ENCODE measurements around the gene OR8H1. TPM values are rescaled to one million over a fixed set of nuclear protein-coding genes. Genes with fewer than 3 reads are reported as not detected.
A peak's percentile ranks its signal among the peaks of the same experiment; 100 is the strongest.

The OR8H1 gene
- not detected in 2 replicates for total RNA-seq
- polyA plus RNA-seq: not detected in 2 replicates

GRCh38 chr11:56292154-56292553 is at the start of gene OR8H1:
TSS of gene OR8H1 (minus strand) at chr11:56292254. CDS start at chr11:56291062, 1,192 bp downstream.
- H3K9me3 ChIP-seq (ENCODE audit: low read depth): no peaks in the 10 kb centered on the region
- no peak within 1 kb of the TSS for H3K4me3 ChIP-seq
- DNase-seq (ENCODE audit: low spot score): no peak
- WGBS (ENCODE audit: low lambda C conversion rate, missing lambda C conversion rate): 82% methylated on average over 2 of the region's 2 CpGs
- no peaks in the 10 kb centered on the region for H3K4me1 ChIP-seq (ENCODE audit: insufficient read depth)
- H3K79me2 ChIP-seq: no peaks in the 10 kb centered on the region
- H3K36me3 ChIP-seq (replicated peaks; ENCODE audit: insufficient read depth, low read depth): no peaks in the 10 kb centered on the region
- no peak for TF ChIP-seq EZH2phosphoT487 (IDR thresholded peaks at IDR 0.05; ENCODE audit: low read depth, severe bottlenecking, unreplicated experiment)
- TF ChIP-seq CTCF (IDR thresholded peaks at IDR 0.05; ENCODE audit: poor library complexity): no peak
- no peak for TF ChIP-seq EZH2 (IDR thresholded peaks at IDR 0.05; ENCODE audit: borderline replicate concordance)
- no peaks in the 10 kb centered on the region for H3K9me2 ChIP-seq (replicated peaks; ENCODE audit: insufficient read depth)
- H3K27ac ChIP-seq: no peak within 1 kb of the TSS
- no peaks in the 10 kb centered on the region for H4K20me1 ChIP-seq (ENCODE audit: insufficient read depth, poor library complexity, severe bottlenecking)
- H3K27me3 ChIP-seq: no peaks in the 10 kb centered on the region
- H2AFZ ChIP-seq: no peak within 1 kb of the TSS
- no peak within 1 kb of the TSS for H3K4me2 ChIP-seq

- Histone ChIP-seq H3K27ac (no peak overlapping the region), H3K79me2 (no peaks in the 10 kb centered on the region), H3K36me3 (replicated peaks; ENCODE audit: insufficient read depth, low read depth) (no peaks in the 10 kb centered on the region), H3K4me3 (no peak overlapping the region), H4K20me1 (ENCODE audit: insufficient read depth, poor library complexity, severe bottlenecking) (no peaks in the 10 kb centered on the region), H2AFZ (no peak overlapping the region), H3K9me3 (ENCODE audit: low read depth) (no peaks in the 10 kb centered on the region), H3K27me3 (no peaks in the 10 kb centered on the region), H3K4me1 (ENCODE audit: insufficient read depth) (no peaks in the 10 kb centered on the region), H3K9me2 (replicated peaks; ENCODE audit: insufficient read depth) (no peaks in the 10 kb centered on the region), H3K4me2 (no peak overlapping the region)
- DNase-seq (ENCODE audit: low spot score): no peak
- TF ChIP-seq EZH2phosphoT487 (IDR thresholded peaks at IDR 0.05; ENCODE audit: low read depth, severe bottlenecking, unreplicated experiment) (no peak), EZH2 (IDR thresholded peaks at IDR 0.05; ENCODE audit: borderline replicate concordance) (no peak), CTCF (IDR thresholded peaks at IDR 0.05; ENCODE audit: poor library complexity) (no peak)
These were observed 48.2 kb upstream of the OR8H1 start for GRCh38 chr11:56340289-56340688.

GRCh38 chr11:56333156-56333555 is 41.1 kb upstream of the OR8H1 start:
- no peak overlapping the region for H3K4me2 ChIP-seq
- H3K4me1 ChIP-seq (ENCODE audit: insufficient read depth): no peaks in the 10 kb centered on the region
- no peaks in the 10 kb centered on the region for H3K36me3 ChIP-seq (replicated peaks; ENCODE audit: insufficient read depth, low read depth)
- no peak overlapping the region for H3K27ac ChIP-seq
- no peak for DNase-seq (ENCODE audit: low spot score)
- H3K9me3 ChIP-seq (ENCODE audit: low read depth): no peaks in the 10 kb centered on the region
- no peaks in the 10 kb centered on the region for H4K20me1 ChIP-seq (ENCODE audit: insufficient read depth, poor library complexity, severe bottlenecking)
- no peak overlapping the region for H3K4me3 ChIP-seq
- H3K9me2 ChIP-seq (replicated peaks; ENCODE audit: insufficient read depth): no peaks in the 10 kb centered on the region
- TF ChIP-seq EZH2phosphoT487 (IDR thresholded peaks at IDR 0.05; ENCODE audit: low read depth, severe bottlenecking, unreplicated experiment): no peak
- TF ChIP-seq EZH2 (IDR thresholded peaks at IDR 0.05; ENCODE audit: borderline replicate concordance): no peak
- no peak for TF ChIP-seq CTCF (IDR thresholded peaks at IDR 0.05; ENCODE audit: poor library complexity)
- H2AFZ ChIP-seq: peak overlapping the region; percentile 24
- H3K79me2 ChIP-seq: no peaks in the 10 kb centered on the region
- H3K27me3 ChIP-seq: no peaks in the 10 kb centered on the region
- WGBS (ENCODE audit: low lambda C conversion rate, missing lambda C conversion rate): 54% methylated on average over 3 of the region's 3 CpGs
